Measurements from ENCODE around the gene TTL. TPM values are rescaled to one million over a fixed set of nuclear protein-coding genes. Genes with fewer than 3 reads are reported as not detected.

Gene TTL
- total and polyA plus RNA-seq, 9 donors = 3.7 to 23.6 (median 18.3) TPM

DNA sequence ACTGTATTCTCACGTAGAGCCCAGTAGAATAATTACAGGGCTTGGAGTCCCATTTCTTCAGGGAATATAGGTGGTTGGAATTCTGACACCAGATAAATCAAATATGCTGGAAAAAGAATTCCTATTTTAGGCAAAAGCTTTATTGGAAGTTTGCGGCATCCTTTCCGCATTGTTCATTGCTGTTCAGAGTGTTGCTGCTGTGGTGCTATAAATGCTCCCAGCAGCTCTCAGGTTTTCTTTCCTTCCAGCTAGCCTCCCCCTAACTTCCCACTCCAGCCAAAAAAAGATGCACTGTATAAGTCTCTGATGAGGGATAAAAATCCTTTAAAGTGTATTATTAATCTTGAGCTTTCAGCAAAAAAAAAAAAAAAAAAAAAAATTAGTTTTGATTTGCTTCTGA, 34.8 kb downstream of the TTL start:
- no peak for TF ChIP-seq EP300 (IDR thresholded peaks at IDR 0.05)
- no peak for TF ChIP-seq CTCF (IDR thresholded peaks at IDR 0.05)
- TF ChIP-seq POLR2A (IDR thresholded peaks at IDR 0.05) = no peak
- no peaks in the 10 kb centered on the region for H3K4me1 ChIP-seq (ENCODE audit: insufficient read depth)
- H3K36me3 ChIP-seq = no peaks in the 10 kb centered on the region
- H3K9me3 ChIP-seq = no peaks in the 10 kb centered on the region
- no peak overlapping the region for H3K4me3 ChIP-seq
- no peak overlapping the region for H3K27ac ChIP-seq
- no peak for DNase-seq
- intact Hi-C loops (cut with DNase I) = no loop called here
- 98 to 100% (median 98%) methylated on average over 3 of the region's 3 CpGs for WGBS, 3 donors
- H3K27me3 ChIP-seq = no peaks in the 10 kb centered on the region

- no peak for DNase-seq
- WGBS, 3 donors = 82 to 90% (median 83%) methylated on average over 7 of the region's 7 CpGs
- intact Hi-C loops (cut with DNase I) = no loop called here
- TF ChIP-seq EP300 (IDR thresholded peaks at IDR 0.05) = no peak
- TF ChIP-seq POLR2A (IDR thresholded peaks at IDR 0.05) = no peak
- TF ChIP-seq CTCF (IDR thresholded peaks at IDR 0.05) = no peak
- Histone ChIP-seq H3K27ac (no peak overlapping the region), H3K9me3 (no peaks in the 10 kb centered on the region), H3K4me1 (ENCODE audit: insufficient read depth) (no peaks in the 10 kb centered on the region), H3K36me3 (no peaks in the 10 kb centered on the region), H3K4me3 (no peak overlapping the region), H3K27me3 (no peaks in the 10 kb centered on the region)
Observed at GRCh38 chr2:112518807-112519206, 36.9 kb downstream of the TTL start.

DNA sequence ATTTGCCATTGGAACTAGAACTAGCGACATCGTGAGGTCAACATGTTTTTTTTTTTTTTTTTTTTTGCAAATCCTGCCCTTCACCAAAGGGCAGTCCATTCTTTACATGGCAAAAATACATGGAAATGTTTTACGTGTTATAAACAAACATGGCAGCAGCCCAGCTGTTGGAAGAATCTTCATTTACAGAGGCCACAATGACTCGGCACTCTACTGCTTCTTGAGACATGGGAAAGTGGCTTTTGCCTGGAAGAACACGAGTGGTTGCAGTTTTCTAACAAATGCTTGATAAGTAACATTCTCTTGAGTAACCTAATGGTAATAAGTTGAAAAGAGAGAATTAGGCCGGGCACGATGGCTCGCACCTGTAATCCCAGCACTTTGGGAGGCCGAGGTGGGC, 37.5 kb downstream of the TTL start:
- Histone ChIP-seq H3K9me3 (no peaks in the 10 kb centered on the region), H3K36me3 (no peaks in the 10 kb centered on the region), H3K27me3 (no peaks in the 10 kb centered on the region), H3K4me1 (ENCODE audit: insufficient read depth) (no peaks in the 10 kb centered on the region), H3K27ac (no peak overlapping the region), H3K4me3 (no peak overlapping the region)
- intact Hi-C loops (cut with DNase I) = no loop called here
- TF ChIP-seq CTCF (IDR thresholded peaks at IDR 0.05) (no peak), POLR2A (IDR thresholded peaks at IDR 0.05) (no peak), EP300 (IDR thresholded peaks at IDR 0.05) (no peak)
- DNase-seq = no peak
- WGBS, 3 donors = 85 to 86% (median 86%) methylated on average over 9 of the region's 9 CpGs

DNA sequence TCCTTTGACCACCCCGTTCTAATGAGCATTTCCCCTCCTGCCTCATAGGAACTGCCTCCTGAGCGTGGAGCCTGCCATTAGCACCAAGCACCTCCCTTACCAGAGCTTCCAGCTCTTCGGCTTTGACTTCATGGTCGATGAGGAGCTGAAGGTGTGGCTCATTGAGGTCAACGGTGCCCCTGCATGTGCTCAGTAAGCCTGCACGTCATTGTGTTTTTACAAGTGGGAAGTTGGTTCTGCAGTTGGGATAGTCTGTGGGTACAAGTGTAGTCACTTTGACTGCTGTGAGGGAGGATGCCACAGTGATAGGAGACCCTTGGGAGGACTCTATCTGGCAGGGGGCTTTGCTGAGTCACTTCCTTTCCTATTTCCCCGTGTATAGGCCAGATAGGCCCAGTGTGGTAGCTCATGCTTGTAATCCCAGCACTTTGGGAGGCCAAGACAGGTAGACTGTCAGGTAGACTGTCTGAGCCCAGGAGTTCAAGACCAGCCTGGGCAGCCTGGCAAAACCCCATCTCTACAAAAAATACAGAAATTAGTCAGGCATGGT, 38.4 kb downstream of the TTL start:
- Histone ChIP-seq H3K4me1 (ENCODE audit: insufficient read depth) (no peaks in the 10 kb centered on the region), H3K9me3 (no peaks in the 10 kb centered on the region), H3K27me3 (no peaks in the 10 kb centered on the region), H3K36me3 (no peaks in the 10 kb centered on the region), H3K4me3 (no peak overlapping the region), H3K27ac (no peak overlapping the region)
- intact Hi-C loops (cut with DNase I) = no loop called here
- TF ChIP-seq CTCF (IDR thresholded peaks at IDR 0.05) = no peak
- no peak for TF ChIP-seq EP300 (IDR thresholded peaks at IDR 0.05)
- TF ChIP-seq POLR2A (IDR thresholded peaks at IDR 0.05) = no peak
- 92 to 95% (median 94%) methylated on average over 7 of the region's 7 CpGs for WGBS, 3 donors
- DNase-seq = no peak

Measured in ovary (tissue), 9 donors.